Measurements from ENCODE around the gene OR56A1.
"Not testable (repeated sequence)": the region's sequence is repeated elsewhere in the genome, so short reads cannot be mapped to it uniquely, and the experiment has no call there.

OR56A1 gene

GRCh38 chr11:6030708-6031405 lies at the start of gene OR56A1:
Gene OR56A1 (minus strand): TSS chr11:6030758. CDS start chr11:6027692, 3,066 bp downstream.
- no peak for DNase-seq

- DNase-seq: no peak
These were observed 48.9 kb upstream of the OR56A1 start for GRCh38 chr11:6079463-6079862.

GRCh38 chr11:6077723-6078122 lies 47.2 kb upstream of the OR56A1 start:
- DNase-seq: no peak

- DNase-seq: not testable (repeated sequence)
These were observed 45.9 kb upstream of the OR56A1 start for GRCh38 chr11:6076443-6076842.

- no peak for DNase-seq
These were observed 36.9 kb upstream of the OR56A1 start for GRCh38 chr11:6067502-6067901.

- no peak for DNase-seq
These were observed 32.3 kb upstream of the OR56A1 start for GRCh38 chr11:6062691-6063358.

- DNase-seq: no peak
These were observed 30.9 kb upstream of the OR56A1 start for GRCh38 chr11:6061475-6061874.

GRCh38 chr11:6057452-6057851 lies 26.9 kb upstream of the OR56A1 start:
- no peak for DNase-seq

- DNase-seq: no peak
These were observed 25.0 kb upstream of the OR56A1 start for GRCh38 chr11:6055569-6055968.

GRCh38 chr11:6052374-6052773 lies 21.8 kb upstream of the OR56A1 start:
- no peak for DNase-seq

- no peak for DNase-seq
These were observed 10.3 kb upstream of the OR56A1 start for GRCh38 chr11:6040874-6041273.

GRCh38 chr11:6027501-6027900 lies 3.1 kb downstream of the OR56A1 start:
- DNase-seq: no peak

GRCh38 chr11:6025056-6025455 lies 5.5 kb downstream of the OR56A1 start:
- DNase-seq: no peak

GRCh38 chr11:6022956-6023355 lies 7.6 kb downstream of the OR56A1 start:
- DNase-seq: no peak

GRCh38 chr11:6013042-6013441 lies 17.5 kb downstream of the OR56A1 start:
- no peak for DNase-seq

GRCh38 chr11:6012035-6012668 lies 18.4 kb downstream of the OR56A1 start:
- no peak for DNase-seq

GRCh38 chr11:6006846-6007245 lies 23.7 kb downstream of the OR56A1 start, which contains the start of gene OR56A4:
Gene OR56A4 (minus strand): TSS chr11:6006946. CDS start chr11:6002992, 3,954 bp downstream.
- no peak for DNase-seq

- DNase-seq: no peak
These were observed 24.2 kb downstream of the OR56A1 start for GRCh38 chr11:6006395-6006794.

GRCh38 chr11:6002202-6002699 lies 28.3 kb downstream of the OR56A1 start:
- no peak for DNase-seq

- no peak for DNase-seq
These were observed 35.8 kb downstream of the OR56A1 start for GRCh38 chr11:5994791-5995190.

- DNase-seq: no peak
These were observed 37.8 kb downstream of the OR56A1 start for GRCh38 chr11:5992604-5993251.

- DNase-seq: no peak
These were observed 38.4 kb downstream of the OR56A1 start for GRCh38 chr11:5992150-5992549.

GRCh38 chr11:5989203-5989602 lies 41.4 kb downstream of the OR56A1 start:
- no peak for DNase-seq
